Measurements from ENCODE around the gene CPD. TPM values are rescaled to one million over a fixed set of nuclear protein-coding genes. Genes with fewer than 3 reads are reported as not detected.

Gene CPD
- total RNA-seq, 2 experiments from 2014 or later: 26.2 to 30.7 TPM

DNA sequence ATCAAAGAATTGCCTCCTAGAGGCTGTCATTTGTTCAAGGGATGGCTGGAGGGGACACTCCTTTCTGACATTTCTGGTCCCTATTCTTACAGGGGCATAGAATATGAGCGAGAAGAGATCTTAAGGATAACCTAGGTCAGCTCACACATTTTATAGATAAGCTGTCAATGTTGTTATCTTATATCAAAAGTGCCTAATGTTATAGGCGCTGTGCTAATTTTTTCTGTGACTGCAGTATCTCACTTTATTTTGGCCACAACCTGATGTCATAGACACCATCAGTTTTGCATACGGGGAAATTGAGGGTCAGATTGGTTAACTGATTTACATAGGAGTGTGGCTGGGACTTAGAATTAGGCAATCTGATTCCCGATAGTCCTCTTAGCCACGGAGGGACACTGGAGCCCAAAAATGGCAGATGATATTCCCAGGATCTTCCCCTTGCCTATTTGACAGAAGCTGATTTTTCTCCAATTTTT is 1.2 kb downstream of the CPD start:
- no peak for ATAC-seq (ENCODE audit: poor library complexity)
- DNase-seq: peak in 3 of 14 experiments; percentile 18 to 37 (median 34)
- TF ChIP-seq, protein P1, sequence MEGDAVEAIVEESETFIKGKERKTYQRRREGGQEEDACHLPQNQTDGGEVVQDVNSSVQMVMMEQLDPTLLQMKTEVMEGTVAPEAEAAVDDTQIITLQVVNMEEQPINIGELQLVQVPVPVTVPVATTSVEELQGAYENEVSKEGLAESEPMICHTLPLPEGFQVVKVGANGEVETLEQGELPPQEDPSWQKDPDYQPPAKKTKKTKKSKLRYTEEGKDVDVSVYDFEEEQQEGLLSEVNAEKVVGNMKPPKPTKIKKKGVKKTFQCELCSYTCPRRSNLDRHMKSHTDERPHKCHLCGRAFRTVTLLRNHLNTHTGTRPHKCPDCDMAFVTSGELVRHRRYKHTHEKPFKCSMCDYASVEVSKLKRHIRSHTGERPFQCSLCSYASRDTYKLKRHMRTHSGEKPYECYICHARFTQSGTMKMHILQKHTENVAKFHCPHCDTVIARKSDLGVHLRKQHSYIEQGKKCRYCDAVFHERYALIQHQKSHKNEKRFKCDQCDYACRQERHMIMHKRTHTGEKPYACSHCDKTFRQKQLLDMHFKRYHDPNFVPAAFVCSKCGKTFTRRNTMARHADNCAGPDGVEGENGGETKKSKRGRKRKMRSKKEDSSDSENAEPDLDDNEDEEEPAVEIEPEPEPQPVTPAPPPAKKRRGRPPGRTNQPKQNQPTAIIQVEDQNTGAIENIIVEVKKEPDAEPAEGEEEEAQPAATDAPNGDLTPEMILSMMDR (IDR thresholded peaks at IDR 0.05): no peak

DNA sequence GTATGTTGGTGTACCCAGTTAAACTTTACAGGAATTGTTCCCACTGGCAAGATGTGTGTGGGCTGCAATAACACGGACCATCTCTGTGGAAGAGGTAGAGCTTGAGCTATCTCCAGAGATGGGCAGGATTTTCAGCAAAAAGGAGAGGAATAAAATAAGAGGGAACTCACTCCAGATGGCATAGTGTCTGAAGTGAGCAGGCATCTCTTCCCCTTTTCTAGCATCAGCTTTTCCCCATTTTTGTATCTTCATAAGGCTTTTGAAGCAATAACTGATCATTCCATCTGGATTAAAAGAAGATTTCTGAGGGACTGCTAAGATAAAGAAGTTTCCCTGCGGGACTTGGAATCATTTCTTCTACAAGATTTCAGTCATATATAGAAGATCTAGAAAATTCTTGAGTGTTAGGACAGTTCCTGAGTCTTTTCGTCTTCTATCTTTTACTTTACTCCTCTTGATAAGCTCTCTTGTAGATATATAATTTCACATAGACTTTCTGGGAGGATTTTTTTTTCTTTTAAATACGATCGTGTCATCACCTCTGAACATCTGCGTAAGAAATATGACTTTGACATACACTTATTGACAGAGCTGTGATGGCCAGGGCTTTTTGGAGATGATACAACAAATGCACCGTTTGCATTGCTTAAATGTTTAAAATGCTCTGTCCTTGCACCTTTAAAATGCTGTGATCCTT is 2.1 kb downstream of the CPD start:
- ATAC-seq (ENCODE audit: poor library complexity): no peak

More for the DNA sequence above, 1.2 kb downstream of the CPD start:
- no peaks in the 10 kb centered on the region for H3K27me3 Mint-ChIP-seq
- peaks cover 38% of the 10 kb centered on the region for H3K4me1 ChIP-seq (ENCODE audit: insufficient read depth, low read length)
- no peaks in the 10 kb centered on the region for H3K36me3 ChIP-seq (ENCODE audit: insufficient read depth, low read length)
- no peak overlapping the region for H3K27ac ChIP-seq (ENCODE audit: low read depth in 1 of 2, low read length in 2 of 2)
- no peaks in the 10 kb centered on the region for H3K9me3 Mint-ChIP-seq
- peaks cover 69% of the 10 kb centered on the region for H3K4me1 Mint-ChIP-seq (ENCODE audit: low read depth)
- ChIA-PET POLR2A (interaction anchor here (0.9 to 3.5 kb wide), 4 partner anchors 11 to 56 kb away, joined by 3 to 15 read pairs (median 4); no protein-coding TSS in a partner anchor), CTCF (interaction anchor here (2.5 kb wide), 1 partner anchor 44 kb away, joined by 12 read pairs; no protein-coding TSS in a partner anchor)
- no peaks in the 10 kb centered on the region for H3K9me3 ChIP-seq (ENCODE audit: control insufficient read depth in 1 of 2, insufficient read depth in 1 of 2, low read length in 2 of 2)
- H3K27ac Mint-ChIP-seq: peak overlapping the region; percentile 48
- peaks cover 6% of the 10 kb centered on the region for H3K36me3 Mint-ChIP-seq (ENCODE audit: low read depth)
- H3K27me3 ChIP-seq (ENCODE audit: control insufficient read depth in 1 of 2, insufficient read depth in 2 of 2, low read length in 2 of 2): no peaks in the 10 kb centered on the region
- peak overlapping the region; percentile 78 for H3K4me3 ChIP-seq (ENCODE audit: low read length)
- intact Hi-C loops (cut with DNase I, micrococcal nuclease): loop anchor here (2.0 to 10.0 kb wide), 7 partner anchors 17 to 448 kb away; partner anchors contain the start of genes CRLF3 (in 1 of the 2), GOSR1 (in 1 of the 2), NSRP1 (in 1 of the 2) and SSH2 (in 1 of the 2)
- peak overlapping the region; percentile 86 for H3K4me3 Mint-ChIP-seq

DNA sequence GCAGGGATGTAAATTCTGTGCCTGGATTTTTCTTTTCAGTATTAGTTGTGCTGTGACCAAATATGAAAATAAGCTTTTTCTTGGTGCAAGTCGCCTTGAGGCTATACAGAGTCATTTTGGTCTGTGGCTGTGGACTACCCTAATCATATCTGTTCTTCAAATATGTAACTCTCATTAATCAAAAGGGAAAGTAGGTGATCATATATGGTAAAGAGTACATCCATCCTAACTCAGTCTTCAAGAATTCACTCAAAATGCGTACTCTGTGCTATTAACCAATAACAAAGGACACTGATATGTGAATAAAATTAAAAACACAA is 2.6 kb downstream of the CPD start:
- ChIA-PET POLR2A (no interaction called here), CTCF (interaction anchor here (1.0 to 2.5 kb wide), 2 partner anchors 41 to 45 kb away, joined by 3 to 12 read pairs; no protein-coding TSS in a partner anchor)
- peak overlapping the region; percentile 86 for H3K4me3 Mint-ChIP-seq
- peaks cover 38% of the 10 kb centered on the region for H3K4me1 ChIP-seq (ENCODE audit: insufficient read depth, low read length)
- H3K4me3 ChIP-seq (ENCODE audit: low read length): no peak overlapping the region
- no peak for ATAC-seq (ENCODE audit: poor library complexity)
- no peaks in the 10 kb centered on the region for H3K9me3 Mint-ChIP-seq
- TF ChIP-seq, protein P1 (IDR thresholded peaks at IDR 0.05): no peak
- no peaks in the 10 kb centered on the region for H3K27me3 ChIP-seq (ENCODE audit: control insufficient read depth in 1 of 2, insufficient read depth in 2 of 2, low read length in 2 of 2)
- intact Hi-C loops (cut with DNase I, micrococcal nuclease): no loop called here
- peaks cover 69% of the 10 kb centered on the region for H3K4me1 Mint-ChIP-seq (ENCODE audit: low read depth)
- H3K27ac ChIP-seq (ENCODE audit: low read depth in 1 of 2, low read length in 2 of 2): no peak overlapping the region
- DNase-seq: no peak
- no peak overlapping the region for H3K27ac Mint-ChIP-seq
- H3K36me3 ChIP-seq (ENCODE audit: insufficient read depth, low read length): peaks cover 12% of the 10 kb centered on the region
- no peaks in the 10 kb centered on the region for H3K9me3 ChIP-seq (ENCODE audit: control insufficient read depth in 1 of 2, insufficient read depth in 1 of 2, low read length in 2 of 2)
- H3K27me3 Mint-ChIP-seq: no peaks in the 10 kb centered on the region
- H3K36me3 Mint-ChIP-seq (ENCODE audit: low read depth): peaks cover 16% of the 10 kb centered on the region

More for the DNA sequence above, 2.1 kb downstream of the CPD start:
- Mint-ChIP-seq H3K9me3 (no peaks in the 10 kb centered on the region), H3K36me3 (ENCODE audit: low read depth) (peaks cover 12% of the 10 kb centered on the region), H3K27me3 (no peaks in the 10 kb centered on the region), H3K27ac (no peak overlapping the region), H3K4me3 (peak overlapping the region; percentile 86), H3K4me1 (ENCODE audit: low read depth) (peaks cover 69% of the 10 kb centered on the region)
- H3K36me3 ChIP-seq (ENCODE audit: insufficient read depth, low read length): peaks cover 8% of the 10 kb centered on the region
- intact Hi-C loops (cut with DNase I, micrococcal nuclease): no loop called here
- TF ChIP-seq, protein P1 (IDR thresholded peaks at IDR 0.05): no peak
- H3K27ac ChIP-seq (ENCODE audit: low read depth in 1 of 2, low read length in 2 of 2): no peak overlapping the region
- no peaks in the 10 kb centered on the region for H3K9me3 ChIP-seq (ENCODE audit: control insufficient read depth in 1 of 2, insufficient read depth in 1 of 2, low read length in 2 of 2)
- DNase-seq: no peak
- H3K27me3 ChIP-seq (ENCODE audit: control insufficient read depth in 1 of 2, insufficient read depth in 2 of 2, low read length in 2 of 2): no peaks in the 10 kb centered on the region
- ChIA-PET POLR2A (interaction anchor here (0.9 to 3.5 kb wide), 2 partner anchors 16 to 17 kb away, joined by 3 to 15 read pairs; no protein-coding TSS in a partner anchor), CTCF (interaction anchor here (1.0 to 2.5 kb wide), 2 partner anchors 40 to 45 kb away, joined by 3 to 12 read pairs; no protein-coding TSS in a partner anchor)
- H3K4me3 ChIP-seq (ENCODE audit: low read length): peak overlapping the region; percentile 78
- peaks cover 38% of the 10 kb centered on the region for H3K4me1 ChIP-seq (ENCODE audit: insufficient read depth, low read length)

Measured in CD4-positive, alpha-beta T cell (primary cell).